Measurements from ENCODE around the gene RNF130. TPM values are rescaled to one million over a fixed set of nuclear protein-coding genes. Genes with fewer than 3 reads are reported as not detected.

The RNF130 gene
- total and polyA plus RNA-seq, 4 donors = 75.9 to 123 (median 90.8) TPM

- Histone ChIP-seq H3K4me3 (no peak overlapping the region), H3K27me3 (ENCODE audit: control insufficient read depth in 3 of 3, insufficient read depth in 3 of 3, low read length in 2 of 3) (no peaks in the 10 kb centered on the region), H3K27ac (ENCODE audit: low read depth in 1 of 2, low read length in 1 of 2) (no peak overlapping the region), H3K9me3 (ENCODE audit: control insufficient read depth in 4 of 4, insufficient read depth in 3 of 4, low read length in 3 of 4) (peaks cover 0 to 1% (median 0%) of the 10 kb centered on the region in 4 donors), H3K4me1 (ENCODE audit: control insufficient read depth in 5 of 5, insufficient read depth in 5 of 5, low read length in 5 of 5) (no peaks in the 10 kb centered on the region), H3K9ac (ENCODE audit: insufficient read depth in 1 of 2, low read length in 2 of 2) (no peak overlapping the region), H3K36me3 (ENCODE audit: control insufficient read depth in 4 of 4, insufficient read depth in 4 of 4, low read length in 4 of 4) (no peaks in the 10 kb centered on the region)
- DNase-seq (peak in 1 of 3 donors; percentile 9), ATAC-seq (ENCODE audit: insufficient read depth, low FRiP score) (no peak)
- 80 to 81% methylated on average over 31 of the region's 31 CpGs for WGBS, 2 donors
- TF ChIP-seq CTCF (IDR thresholded peaks at IDR 0.05; ENCODE audit: control extremely low read depth, extremely low read depth) = no peak
Measured at GRCh38 chr5:180116077-180116999, 44.8 kb upstream of the RNF130 start.

- no peak for TF ChIP-seq CTCF (IDR thresholded peaks at IDR 0.05; ENCODE audit: control extremely low read depth, extremely low read depth)
- no peak overlapping the region for H3K27ac ChIP-seq (ENCODE audit: low read depth in 1 of 2, low read length in 1 of 2)
- H3K27me3 ChIP-seq (ENCODE audit: control insufficient read depth in 3 of 3, insufficient read depth in 3 of 3, low read length in 2 of 3) = no peaks in the 10 kb centered on the region
- WGBS, 2 donors = 90 to 96% methylated on average over 14 of the region's 14 CpGs
- ATAC-seq (ENCODE audit: insufficient read depth, low FRiP score) (no peak), DNase-seq (peak in 1 of 3 donors; percentile 9)
- H3K4me3 ChIP-seq = no peak overlapping the region
- H3K9me3 ChIP-seq (ENCODE audit: control insufficient read depth in 4 of 4, insufficient read depth in 3 of 4, low read length in 3 of 4) = peaks cover 0 to 2% (median 0%) of the 10 kb centered on the region in 4 donors
- no peak overlapping the region for H3K9ac ChIP-seq (ENCODE audit: insufficient read depth in 1 of 2, low read length in 2 of 2)
- H3K4me1 ChIP-seq (ENCODE audit: control insufficient read depth in 5 of 5, insufficient read depth in 5 of 5, low read length in 5 of 5) = no peaks in the 10 kb centered on the region
- no peaks in the 10 kb centered on the region for H3K36me3 ChIP-seq (ENCODE audit: control insufficient read depth in 4 of 4, insufficient read depth in 4 of 4, low read length in 4 of 4)
Measured at GRCh38 chr5:180115326-180116076, 43.9 kb upstream of the RNF130 start.

GRCh38 chr5:180114304-180115003 lies 42.9 kb upstream of the RNF130 start:
- Histone ChIP-seq H3K9ac (ENCODE audit: insufficient read depth in 1 of 2, low read length in 2 of 2) (no peak overlapping the region), H3K36me3 (ENCODE audit: control insufficient read depth in 4 of 4, insufficient read depth in 4 of 4, low read length in 4 of 4) (no peaks in the 10 kb centered on the region), H3K27me3 (ENCODE audit: control insufficient read depth in 3 of 3, insufficient read depth in 3 of 3, low read length in 2 of 3) (no peaks in the 10 kb centered on the region), H3K9me3 (ENCODE audit: control insufficient read depth in 4 of 4, insufficient read depth in 3 of 4, low read length in 3 of 4) (peaks cover 0 to 2% (median 0%) of the 10 kb centered on the region in 4 donors), H3K4me3 (no peak overlapping the region), H3K4me1 (ENCODE audit: control insufficient read depth in 5 of 5, insufficient read depth in 5 of 5, low read length in 5 of 5) (no peaks in the 10 kb centered on the region), H3K27ac (ENCODE audit: low read depth in 1 of 2, low read length in 1 of 2) (no peak overlapping the region)
- TF ChIP-seq CTCF (IDR thresholded peaks at IDR 0.05; ENCODE audit: control extremely low read depth, extremely low read depth) = no peak
- ATAC-seq (ENCODE audit: insufficient read depth, low FRiP score) (no peak), DNase-seq (peak in 1 of 3 donors; percentile 5)
- 86 to 90% methylated on average over 23 of the region's 23 CpGs for WGBS, 2 donors
